Caco-2 (cell line): Measurements from ENCODE around the gene SLC38A11. TPM values are rescaled to one million over a fixed set of nuclear protein-coding genes. Genes with fewer than 3 reads are reported as not detected.

Source experiments
- BruUV-seq: library from RNA; stranded (reverse); fragments of 400-500 nt; replicated peaks from 2 replicates; lab custom pipeline; 2021; lab: Mats Ljungman, UMichigan
- CTCF ChIA-PET: fragments of 300-600 bp; sonication (Branson Sonifier 250); formaldehyde crosslinking; loops from one replicate; lab custom pipeline; 2022; ENCODE audit warnings: antibody characterized with exemption; lab: Charles Lee
- POLR2A ChIA-PET: fragments of 300-600 bp; sonication (Branson Sonifier 250); formaldehyde crosslinking; loops from one replicate; lab custom pipeline; 2022; ENCODE audit warnings: antibody characterized with exemption; lab: Charles Lee
- DNase-seq, 2 experiments: peaks; one replicate each; pipeline versions ENCODE4 v3.0.0 to v3.0.0-alpha.2; 2020 to 2022
- H3K27me3 ChIP-seq: replicated peaks from 2 replicates; pipeline ENCODE4 v1.6.0; 2011; ENCODE audit warnings: low read length; ENCODE audit not compliant: control insufficient read depth, insufficient read depth
- H3K36me3 ChIP-seq: 2 replicates; pipeline ENCODE4 v1.5.1; 2011; ENCODE audit warnings: low read length; ENCODE audit not compliant: control insufficient read depth, insufficient read depth
- H3K4me1 ChIP-seq: fragments of 250-450 bp; sonication (Bioruptor Pico); 2 replicates; pipeline ENCODE4 v1.5.1; 2020; ENCODE audit warnings: mild to moderate bottlenecking
- H3K4me3 ChIP-seq: 2 replicates; pipeline ENCODE4 v1.5.1; 2011; ENCODE audit warnings: low read depth, mild to moderate bottlenecking, control low read depth, low read length
- H3K9me3 ChIP-seq: fragments of 250-450 bp; sonication (Bioruptor Pico); 2 replicates; pipeline ENCODE4 v1.5.1; 2020; ENCODE audit warnings: mild to moderate bottlenecking, moderate library complexity
- H3K27ac Mint-ChIP-seq: one replicate; pipeline ENCODE4 v1.8.0; 2022; ENCODE audit warnings: mixed read lengths; ENCODE audit not compliant: unreplicated experiment
- H3K27me3 Mint-ChIP-seq: one replicate; pipeline ENCODE4 v1.8.0; 2022; ENCODE audit warnings: mixed read lengths; ENCODE audit not compliant: insufficient read depth, unreplicated experiment
- H3K36me3 Mint-ChIP-seq: one replicate; pipeline ENCODE4 v1.8.0; 2022; ENCODE audit warnings: mild to moderate bottlenecking, mixed read lengths; ENCODE audit not compliant: insufficient read depth, unreplicated experiment
- H3K4me1 Mint-ChIP-seq: one replicate; pipeline ENCODE4 v1.8.0; 2022; ENCODE audit warnings: low read depth, mixed read lengths; ENCODE audit not compliant: unreplicated experiment
- H3K4me3 Mint-ChIP-seq: one replicate; pipeline ENCODE4 v1.8.0; 2022; ENCODE audit warnings: mild to moderate bottlenecking, moderate library complexity, mixed read lengths; ENCODE audit not compliant: unreplicated experiment
- H3K9me3 Mint-ChIP-seq: one replicate; pipeline ENCODE4 v1.8.0; 2022; ENCODE audit warnings: mixed read lengths; ENCODE audit not compliant: unreplicated experiment
- CTCF ChIP-seq, 2 experiments: fragments of 200-600 bp in 1 of 2; IDR thresholded peaks; 1 replicate in 1 of 2; 2 replicates in 1 of 2; pipeline versions ENCODE4 v1.5.1 to v1.8.0; 2011 to 2022; ENCODE audit warnings: antibody characterized with exemption in 1 of 2, control low read depth in 1 of 2, inconsistent platforms in 1 of 2, low read depth in 1 of 2, low read length in 1 of 2, mild to moderate bottlenecking in 1 of 2, moderate library complexity in 1 of 2; ENCODE audit not compliant: insufficient read depth in 1 of 2, severe bottlenecking in 1 of 2, unreplicated experiment in 1 of 2
- intact Hi-C: fragments of 100-400 bp; cut with micrococcal nuclease; formaldehyde crosslinking; loops from one replicate; pipeline ENCODE4 v1.10.0; 2022; ENCODE audit not compliant: unreplicated experiment
- total RNA-seq: library from RNA; stranded (reverse); gene quantifications from 2 replicates; pipeline ENCODE4 v1.2.3, GENCODE V29; 2022

SLC38A11 gene
- total RNA-seq, 1 experiment from 2014 or later, result 1.6 TPM

- Histone ChIP-seq H3K36me3 (no peaks in the 10 kb centered on the region), H3K27me3 (no peaks in the 10 kb centered on the region), H3K9me3 (no peaks in the 10 kb centered on the region), H3K4me3 (no peak overlapping the region), H3K4me1 (no peaks in the 10 kb centered on the region)
- BruUV-seq, result no TSS peak
- no peaks in the 10 kb centered on the region for H3K36me3 Mint-ChIP-seq
- H3K4me1 Mint-ChIP-seq, result no peaks in the 10 kb centered on the region
- intact Hi-C loops, result no loop called here
- no peak overlapping the region for H3K4me3 Mint-ChIP-seq
- DNase-seq, result no peak
- no peak overlapping the region for H3K27ac Mint-ChIP-seq
- POLR2A ChIA-PET, result no interaction called here
- H3K9me3 Mint-ChIP-seq, result no peaks in the 10 kb centered on the region
- TF ChIP-seq CTCF (IDR thresholded peaks at IDR 0.05; ENCODE audit: insufficient read depth in 1 of 2, low read depth in 1 of 2, low read length in 1 of 2, severe bottlenecking in 1 of 2, unreplicated experiment in 1 of 2), result no peak
- CTCF ChIA-PET, result interaction anchor here (1.0 kb wide), 1 partner anchor 228 kb away, joined by 4 read pairs; the partner anchor contains the start of gene SCN3A
- H3K27me3 Mint-ChIP-seq, result no peaks in the 10 kb centered on the region
Observed at GRCh38 chr2:164975891-164976290, 20.6 kb upstream of the SLC38A11 start.

DNA sequence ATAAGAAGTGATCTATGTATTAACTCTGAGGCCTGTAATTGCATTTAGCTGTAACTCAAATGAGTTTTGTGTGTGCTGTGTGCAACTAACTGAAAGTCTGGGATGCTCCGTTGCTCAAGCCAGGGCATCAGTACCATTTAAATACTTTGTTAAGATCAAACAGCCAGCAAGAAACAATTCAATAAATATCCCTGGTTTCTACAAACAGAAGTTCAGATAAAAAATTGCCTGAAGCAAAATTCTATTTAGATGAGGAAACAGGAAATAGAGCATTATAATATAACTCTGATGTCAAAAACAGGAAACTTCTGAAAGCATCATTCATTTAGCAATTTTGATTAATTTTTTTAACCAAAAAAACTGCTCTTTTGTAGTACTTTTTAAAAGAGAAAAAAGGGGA, 18.9 kb upstream of the SLC38A11 start:
- no peak overlapping the region for H3K4me3 Mint-ChIP-seq
- Histone ChIP-seq H3K4me3 (no peak overlapping the region), H3K36me3 (no peaks in the 10 kb centered on the region), H3K9me3 (no peaks in the 10 kb centered on the region), H3K27me3 (no peaks in the 10 kb centered on the region), H3K4me1 (no peaks in the 10 kb centered on the region)
- BruUV-seq, result no TSS peak
- ChIA-PET POLR2A (no interaction called here), CTCF (no interaction called here)
- no peak for TF ChIP-seq CTCF (IDR thresholded peaks at IDR 0.05; ENCODE audit: insufficient read depth in 1 of 2, low read depth in 1 of 2, low read length in 1 of 2, severe bottlenecking in 1 of 2, unreplicated experiment in 1 of 2)
- intact Hi-C loops, result no loop called here
- no peak for DNase-seq
- no peak overlapping the region for H3K27ac Mint-ChIP-seq
- H3K27me3 Mint-ChIP-seq, result no peaks in the 10 kb centered on the region
- no peaks in the 10 kb centered on the region for H3K4me1 Mint-ChIP-seq
- peaks cover 3% of the 10 kb centered on the region for H3K9me3 Mint-ChIP-seq
- no peaks in the 10 kb centered on the region for H3K36me3 Mint-ChIP-seq

DNA sequence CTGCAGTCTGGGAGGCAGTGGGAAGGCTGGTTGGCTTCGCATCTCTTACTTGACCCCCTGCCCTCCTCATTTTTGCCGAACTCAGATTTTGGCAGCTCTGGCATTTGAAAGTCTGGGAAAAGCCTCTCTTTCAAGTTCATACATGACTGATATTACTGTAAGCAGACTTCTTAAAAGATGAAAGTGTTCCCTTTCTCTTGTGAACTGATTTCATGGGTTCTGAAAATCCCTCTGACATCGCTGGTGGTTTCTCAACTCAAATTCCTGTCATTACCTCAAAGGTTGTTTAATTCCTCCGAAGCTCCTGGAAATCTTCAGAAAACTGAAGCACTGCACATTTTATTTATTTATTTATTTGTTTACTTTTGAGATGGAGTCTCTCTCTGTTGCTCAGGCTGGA, 16.9 kb upstream of the SLC38A11 start:
- no peak for TF ChIP-seq CTCF (IDR thresholded peaks at IDR 0.05; ENCODE audit: insufficient read depth in 1 of 2, low read depth in 1 of 2, low read length in 1 of 2, severe bottlenecking in 1 of 2, unreplicated experiment in 1 of 2)
- DNase-seq, result no peak
- peaks cover 21% of the 10 kb centered on the region for H3K9me3 Mint-ChIP-seq
- no TSS peak for BruUV-seq
- H3K27me3 ChIP-seq, result no peaks in the 10 kb centered on the region
- H3K4me1 Mint-ChIP-seq, result peaks cover 8% of the 10 kb centered on the region
- no peak overlapping the region for H3K27ac Mint-ChIP-seq
- H3K9me3 ChIP-seq, result no peaks in the 10 kb centered on the region
- H3K4me3 ChIP-seq, result no peak overlapping the region
- no peaks in the 10 kb centered on the region for H3K36me3 Mint-ChIP-seq
- ChIA-PET CTCF (no interaction called here), POLR2A (no interaction called here)
- intact Hi-C loops, result no loop called here
- H3K36me3 ChIP-seq, result no peaks in the 10 kb centered on the region
- H3K4me1 ChIP-seq, result no peaks in the 10 kb centered on the region
- H3K27me3 Mint-ChIP-seq, result no peaks in the 10 kb centered on the region
- no peak overlapping the region for H3K4me3 Mint-ChIP-seq
